ENCODE data around the gene ATP8B4.

GRCh38 chr15:49946681-49947080, 172.4 kb downstream of the ATP8B4 start:
- TF ChIP-seq CTCF (IDR thresholded peaks at IDR 0.05) (no peak), POLR2A (IDR thresholded peaks at IDR 0.05) (no peak)
